Measurements from ENCODE around the gene HPS6.

HPS6 gene

DNA sequence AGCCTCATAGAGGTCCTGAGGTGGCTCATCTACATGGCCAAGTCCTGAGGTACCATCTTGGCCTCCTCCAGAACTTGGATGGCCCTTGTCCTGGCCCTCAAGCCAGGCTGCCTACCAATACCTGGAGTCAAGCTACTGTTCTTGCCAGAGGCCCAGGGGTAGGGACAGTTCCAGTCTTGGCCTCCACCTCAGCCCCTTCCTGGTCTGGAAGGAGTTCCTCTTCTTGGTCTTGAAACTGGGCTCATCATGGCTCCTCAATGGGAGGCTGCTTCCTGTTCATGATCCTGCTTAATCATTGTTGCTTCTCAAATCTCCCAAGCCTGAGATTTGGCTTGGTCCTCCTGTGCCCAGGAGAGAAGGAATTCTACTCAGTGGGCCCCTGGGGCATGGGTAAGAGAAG lies 3.9 kb downstream of the HPS6 start:
- DNase-seq = no peak

DNA sequence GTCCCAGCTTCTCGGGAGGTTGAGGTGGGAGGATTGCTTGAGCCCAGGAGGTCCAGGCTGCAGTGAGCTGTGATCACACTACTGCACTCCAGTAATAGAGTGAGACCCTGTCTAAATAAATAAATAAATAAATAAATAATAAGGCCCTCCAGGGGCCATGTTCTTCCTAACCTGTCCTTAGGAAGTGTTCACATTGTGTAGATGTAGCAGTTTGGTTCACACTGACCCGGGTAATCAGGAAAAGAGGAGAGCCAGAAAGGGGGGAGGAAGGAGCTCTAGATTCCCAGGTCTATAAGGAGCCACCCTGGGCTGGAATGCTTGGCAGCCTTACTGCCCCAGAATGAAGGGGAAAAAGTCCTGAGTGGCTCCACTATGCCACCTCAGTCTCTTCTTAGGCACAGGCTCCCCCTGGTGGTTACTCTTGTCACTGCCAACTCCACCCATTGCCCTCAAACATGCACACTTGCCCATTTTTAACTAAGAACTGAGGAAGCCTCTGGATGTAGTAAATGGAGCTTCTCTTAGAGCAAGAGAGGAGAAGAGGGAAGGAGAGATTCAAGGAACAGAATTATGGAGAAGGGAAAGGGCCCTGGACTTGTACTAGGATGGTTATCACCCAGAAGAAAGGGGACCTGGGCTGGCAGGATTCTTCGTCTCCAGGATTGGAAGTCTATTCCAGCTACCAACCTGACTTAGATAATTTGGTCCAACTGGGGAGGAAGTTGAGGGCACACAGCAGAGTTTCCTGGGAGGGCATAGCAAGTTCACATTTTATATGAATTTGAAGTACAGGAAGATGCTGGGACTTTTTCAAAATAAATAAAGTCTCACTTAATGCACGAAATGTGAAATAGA lies 7.8 kb downstream of the HPS6 start:
- peak; percentile 73 for DNase-seq

DNA sequence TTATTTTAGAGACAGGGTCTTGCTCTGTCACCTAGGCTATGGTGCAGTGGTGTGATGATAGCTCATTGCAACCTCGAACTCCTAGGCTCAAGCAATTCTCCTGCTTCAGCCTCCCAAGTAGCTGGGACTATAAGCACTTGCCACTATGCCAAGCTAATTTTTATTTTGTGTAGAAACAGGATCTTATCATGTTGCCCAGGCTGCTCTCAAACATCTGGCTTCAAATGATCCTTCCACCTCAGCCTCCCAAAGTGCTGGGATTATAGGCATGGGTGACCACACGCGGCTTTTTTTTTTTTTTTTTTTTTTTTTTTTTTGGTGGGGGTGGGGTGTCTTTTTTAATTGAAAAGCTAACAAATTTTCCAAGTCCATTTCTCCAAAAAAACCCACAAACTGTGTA lies 18.4 kb downstream of the HPS6 start:
- DNase-seq = no peak

DNA sequence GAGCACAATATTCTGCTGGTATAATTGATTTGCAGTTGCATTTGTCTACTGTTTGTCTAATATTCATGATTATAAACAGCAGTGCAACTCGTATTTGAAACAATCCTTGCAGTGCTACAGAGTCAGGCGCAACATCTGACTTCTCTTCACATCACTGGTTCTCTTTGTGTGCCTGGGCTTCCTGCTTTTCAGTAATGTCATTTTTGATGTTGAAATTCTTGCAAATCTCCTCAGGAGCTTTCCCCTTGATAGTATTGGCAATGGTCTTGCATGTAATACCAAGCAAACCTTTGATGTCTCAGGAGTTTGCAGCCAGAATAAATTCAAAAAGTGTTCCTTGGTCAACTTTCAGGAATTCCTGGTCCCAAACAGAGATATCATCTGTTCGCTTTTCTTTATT lies 20.2 kb downstream of the HPS6 start:
- no peak for DNase-seq

DNA sequence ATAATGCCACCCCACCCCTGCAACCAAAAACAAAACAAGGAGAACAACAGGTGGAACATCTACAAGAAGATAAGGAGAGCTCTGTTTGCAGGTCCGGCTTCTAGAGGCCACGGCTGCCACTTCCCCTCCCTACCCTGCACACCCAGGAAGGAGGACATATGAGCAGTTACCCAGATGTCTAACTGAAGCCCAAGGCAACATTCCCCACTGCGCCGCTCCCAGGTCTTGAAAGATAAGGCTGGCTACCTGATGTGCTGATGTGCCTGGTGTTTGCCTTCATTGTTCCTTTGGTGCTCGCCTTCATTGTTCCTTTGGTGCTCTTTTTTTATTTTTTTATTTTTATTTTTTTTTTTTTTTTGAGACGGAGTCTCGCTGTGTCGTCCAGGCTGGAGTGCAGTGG lies 21.0 kb downstream of the HPS6 start:
- DNase-seq = no peak

DNA sequence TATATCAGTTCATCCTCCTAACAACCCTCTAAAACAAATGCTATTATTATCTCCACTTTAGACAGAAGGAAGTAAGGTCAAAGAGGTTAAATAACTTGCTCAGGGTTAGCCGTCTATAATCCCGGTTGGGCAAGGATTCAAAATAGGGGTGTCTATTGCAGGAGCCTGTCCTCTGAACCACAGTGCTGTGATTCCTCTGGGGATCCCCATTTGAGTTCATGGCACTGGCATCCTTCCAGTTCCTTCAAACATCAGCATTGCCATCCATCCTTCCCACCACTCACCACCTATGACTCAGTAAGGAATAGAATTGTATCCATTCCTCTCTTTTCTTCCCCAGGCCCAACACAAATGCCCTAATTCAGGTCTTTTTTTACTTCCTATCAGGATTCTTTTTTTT lies 25.6 kb downstream of the HPS6 start:
- DNase-seq = no peak

DNA sequence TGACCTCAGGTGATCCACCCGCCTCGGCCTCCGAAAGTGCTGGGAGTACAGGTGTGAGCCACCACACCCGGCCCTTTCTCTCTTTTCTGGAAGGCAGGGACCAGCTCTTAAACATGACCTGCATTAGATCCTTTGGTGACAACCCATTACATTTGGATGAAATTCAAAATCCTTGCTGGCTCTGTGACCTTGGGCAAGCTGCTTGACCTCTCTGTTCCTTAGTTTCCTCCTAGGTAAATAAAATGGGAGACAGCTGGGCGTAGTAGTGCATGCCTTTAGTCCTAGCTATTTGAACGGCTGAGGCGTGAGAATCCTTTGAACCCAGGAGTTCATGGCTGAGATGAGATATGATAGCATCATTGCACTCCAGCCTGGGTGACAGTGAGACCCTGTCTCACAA lies 31.3 kb downstream of the HPS6 start:
- DNase-seq = no peak

DNA sequence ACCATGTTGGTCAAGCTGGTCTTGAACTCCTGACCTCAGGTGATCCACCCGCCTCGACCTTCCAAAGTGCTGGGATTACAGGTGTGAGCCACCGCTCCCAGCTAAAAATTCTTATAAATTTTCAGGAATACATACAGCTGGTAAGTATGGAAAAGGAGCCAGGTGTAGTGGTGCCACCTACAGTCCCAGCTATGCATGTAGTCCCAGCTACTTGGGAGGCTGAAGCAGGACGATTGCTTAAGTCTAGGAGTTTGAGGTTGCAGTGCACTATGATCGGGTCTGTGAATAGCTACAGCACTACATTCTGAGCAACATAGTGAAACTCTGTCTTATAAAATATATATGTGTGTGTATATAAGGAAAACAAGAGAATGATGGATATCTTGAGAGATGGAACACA lies 36.0 kb downstream of the HPS6 start:
- DNase-seq = no peak

DNA sequence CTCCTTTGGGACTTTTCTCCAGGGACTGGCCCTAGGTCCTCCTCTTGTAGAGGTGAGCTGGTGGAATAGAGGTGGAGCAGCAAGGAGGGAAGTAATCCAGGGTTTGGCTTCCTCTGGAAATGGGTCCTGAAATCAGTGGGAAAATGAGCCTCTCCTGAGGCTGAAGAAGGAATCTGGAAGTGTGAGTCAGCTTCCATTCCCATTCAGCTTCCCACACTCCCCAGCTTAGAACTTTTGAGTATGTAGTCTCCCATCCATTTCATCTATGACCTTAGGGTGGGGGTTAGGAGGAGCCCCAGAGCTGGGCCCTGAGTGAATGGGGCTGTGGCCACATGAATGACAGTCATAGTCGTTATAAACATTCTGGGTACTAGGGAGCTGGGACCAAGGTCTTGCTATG lies 37.3 kb downstream of the HPS6 start:
- DNase-seq = no peak

DNA sequence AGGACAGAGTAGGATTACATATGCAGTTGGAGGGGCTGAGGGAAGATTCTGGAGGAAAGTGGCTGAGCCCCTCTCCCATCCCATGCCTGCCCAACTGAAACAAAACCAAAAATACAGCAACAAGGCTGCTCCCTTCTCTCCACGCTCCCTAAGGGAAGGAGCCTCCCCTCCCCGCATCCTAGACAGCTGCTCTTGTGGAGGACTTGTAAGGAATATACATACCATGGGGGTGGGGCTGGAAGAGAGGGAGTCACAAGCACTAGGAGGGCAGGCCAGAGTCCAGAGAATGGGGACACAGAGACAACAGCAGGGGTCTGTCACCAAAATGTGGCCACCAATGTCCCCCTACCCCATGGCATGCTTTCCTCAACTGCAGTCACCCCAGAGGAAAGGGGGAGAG lies 41.8 kb downstream of the HPS6 start:
- no peak for DNase-seq

DNA sequence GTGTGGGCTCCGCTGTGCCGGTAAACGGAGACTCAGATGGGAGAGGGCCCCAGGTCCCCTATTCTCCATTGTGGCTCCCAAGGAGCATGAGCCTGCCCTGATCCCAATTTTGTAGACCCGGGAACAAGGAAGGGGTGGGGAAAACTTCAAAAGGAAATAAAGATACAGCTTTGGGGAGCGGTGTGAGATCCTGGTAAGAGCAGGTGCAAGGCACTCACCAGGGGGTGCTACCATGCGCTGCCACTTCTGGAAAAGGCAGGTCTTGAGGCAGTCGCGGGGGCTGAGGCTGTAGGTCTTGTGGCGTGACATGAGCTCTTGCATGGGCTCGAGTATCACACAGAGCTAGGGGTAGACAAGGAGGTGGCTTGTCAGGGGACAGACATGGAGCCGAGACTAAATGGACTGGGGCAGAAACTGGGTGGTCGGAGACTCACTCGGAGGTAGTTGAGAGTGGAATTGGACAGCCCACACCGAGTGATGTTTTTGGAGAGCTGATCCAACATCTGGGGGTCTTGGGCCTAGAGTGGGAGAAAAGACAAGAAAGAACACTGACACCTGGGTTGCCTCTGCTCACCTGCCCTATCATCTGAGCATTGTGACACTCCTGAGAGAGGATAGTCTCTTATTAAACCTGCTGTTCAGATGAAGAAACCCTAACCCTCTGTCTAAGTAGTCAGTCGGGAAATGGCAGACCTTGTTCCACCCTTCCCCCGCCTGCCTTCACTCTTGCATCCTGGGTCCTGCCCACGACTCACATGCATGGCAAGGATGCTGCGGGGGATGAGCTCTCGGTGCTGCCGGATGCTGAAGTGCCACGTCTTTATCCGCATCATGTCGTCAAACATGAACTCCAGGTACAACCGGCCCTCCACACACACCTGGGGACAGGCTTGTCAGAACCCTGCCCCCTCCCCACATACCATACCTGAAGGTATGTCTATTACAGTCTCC lies 44.3 kb downstream of the HPS6 start:
- DNase-seq = no peak

DNA sequence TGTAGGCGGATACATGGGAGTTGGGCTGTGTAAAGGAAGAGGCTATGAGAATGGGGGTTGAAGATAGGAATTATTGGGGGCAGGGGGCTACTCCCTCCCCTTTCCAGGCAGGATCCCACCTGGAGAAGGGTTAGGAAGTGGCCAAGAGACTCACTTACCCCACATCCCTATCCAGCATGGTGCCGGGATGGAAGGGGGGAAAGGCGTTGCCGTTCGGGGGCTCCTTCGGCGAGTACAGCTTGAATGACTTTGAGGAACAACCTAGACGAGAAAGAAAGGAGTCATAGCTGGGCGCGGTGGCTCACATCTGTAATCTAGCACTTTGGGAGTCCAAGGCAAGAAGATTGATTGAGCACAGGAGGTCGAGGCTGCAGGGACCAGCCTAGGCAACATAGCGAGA lies 46.1 kb downstream of the HPS6 start:
- DNase-seq = no peak

DNA sequence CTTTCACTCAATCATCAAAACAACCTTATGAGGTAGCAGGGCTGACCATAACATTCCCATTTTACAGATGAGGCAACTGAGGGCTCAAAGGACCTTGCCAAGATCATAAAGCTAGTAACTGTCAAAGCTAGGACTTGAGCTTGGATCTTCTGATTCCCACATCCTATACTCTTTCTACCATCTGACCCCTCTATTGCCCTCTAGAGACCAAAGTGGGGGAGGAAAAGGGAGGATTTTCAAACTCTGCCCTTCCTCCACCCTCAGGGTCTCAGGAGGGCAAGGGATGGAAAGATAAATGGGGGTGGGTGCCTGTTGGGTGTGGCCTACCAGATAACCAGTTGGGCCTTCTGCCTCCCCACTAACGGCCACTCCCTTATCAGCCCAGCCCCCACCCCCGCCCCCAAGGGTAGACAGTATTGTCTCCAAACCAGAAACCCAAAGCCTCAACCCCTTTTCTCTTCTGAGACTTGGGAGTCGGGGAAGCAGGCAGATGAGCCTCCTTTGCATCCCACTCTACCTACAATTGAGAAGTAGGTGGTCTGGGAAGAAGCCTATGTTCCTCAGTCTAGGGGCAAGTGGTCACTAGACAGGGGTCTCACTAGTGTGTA lies 47.2 kb downstream of the HPS6 start:
- DNase-seq = no peak

DNA sequence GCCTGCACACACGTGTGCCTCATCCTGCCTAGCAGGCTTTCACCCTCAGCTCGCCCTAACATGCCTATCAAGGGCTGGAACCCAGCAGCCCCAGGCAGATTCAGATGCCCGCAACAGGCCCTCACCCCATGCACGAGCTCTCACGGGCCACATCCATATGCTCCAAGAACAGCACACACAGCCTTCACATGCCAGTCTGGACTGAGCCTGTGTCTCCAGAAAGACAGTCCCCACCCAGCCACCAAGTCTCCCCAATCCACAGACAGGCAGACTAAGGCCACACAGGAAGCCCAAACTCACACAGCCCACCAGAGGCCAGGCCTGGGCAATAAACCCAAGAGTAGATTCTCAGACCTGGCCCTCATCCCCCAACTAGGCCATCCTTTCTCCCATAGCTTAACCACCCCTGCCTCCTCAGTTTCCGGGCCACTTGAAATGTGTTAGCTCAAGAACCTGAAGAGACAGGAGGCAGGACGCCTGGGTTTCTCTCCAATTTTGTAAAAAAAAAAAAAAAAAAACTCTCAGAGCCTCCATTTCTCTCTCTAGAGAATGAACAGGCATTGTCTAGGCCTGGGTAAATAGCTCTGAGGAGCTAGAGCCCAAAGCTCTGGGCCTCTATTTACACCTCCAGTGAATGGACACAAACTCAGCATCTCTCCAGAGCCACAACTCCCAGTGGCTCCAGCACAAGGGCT lies 48.3 kb downstream of the HPS6 start:
- no peak for DNase-seq

DNA sequence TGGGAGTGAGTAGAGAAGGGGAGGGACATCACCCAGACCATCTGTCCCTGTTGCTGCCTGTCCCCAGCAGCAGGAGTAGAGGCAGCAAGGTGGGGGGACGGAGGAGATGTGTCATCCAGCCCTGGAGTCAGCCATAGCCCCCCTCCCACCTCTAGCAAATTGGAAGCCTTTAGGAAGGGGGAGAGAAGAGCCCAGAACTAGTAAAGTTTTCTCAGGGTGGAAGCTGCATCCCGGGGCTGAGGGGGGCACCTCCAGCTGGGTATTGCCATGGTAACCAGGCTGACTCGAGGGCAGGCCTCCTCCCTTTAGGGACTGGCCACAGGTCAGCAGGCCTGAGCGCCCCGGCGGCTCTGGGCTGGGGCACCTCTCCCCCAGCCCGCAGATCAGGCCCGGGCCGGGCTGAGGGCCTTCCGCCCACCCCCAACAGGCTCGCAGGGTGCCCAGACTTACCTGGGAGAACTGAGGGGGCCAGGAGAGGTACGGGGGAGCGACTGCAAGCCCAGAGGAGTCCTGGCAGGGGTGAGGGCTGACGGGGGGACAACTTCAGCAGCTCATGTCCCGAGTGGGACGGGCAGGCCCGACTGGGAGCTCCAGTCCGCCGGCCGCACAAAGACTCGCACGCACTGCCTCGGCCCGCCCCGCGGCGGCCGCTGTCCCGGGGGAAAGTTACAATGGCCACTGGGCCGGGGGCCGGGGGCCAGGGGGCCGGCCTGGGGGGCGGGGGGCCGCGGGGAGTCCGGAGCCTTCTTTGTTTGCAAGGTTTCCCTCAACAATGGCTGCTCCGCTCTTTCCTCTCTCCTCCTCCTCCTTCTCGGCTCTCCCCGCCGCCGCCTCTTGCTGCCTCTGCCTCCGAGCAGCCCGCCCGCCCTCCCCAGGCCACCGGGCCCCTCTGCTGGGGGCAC lies 49.1 kb downstream of the HPS6 start:
- peak; percentile 53 for DNase-seq

DNA sequence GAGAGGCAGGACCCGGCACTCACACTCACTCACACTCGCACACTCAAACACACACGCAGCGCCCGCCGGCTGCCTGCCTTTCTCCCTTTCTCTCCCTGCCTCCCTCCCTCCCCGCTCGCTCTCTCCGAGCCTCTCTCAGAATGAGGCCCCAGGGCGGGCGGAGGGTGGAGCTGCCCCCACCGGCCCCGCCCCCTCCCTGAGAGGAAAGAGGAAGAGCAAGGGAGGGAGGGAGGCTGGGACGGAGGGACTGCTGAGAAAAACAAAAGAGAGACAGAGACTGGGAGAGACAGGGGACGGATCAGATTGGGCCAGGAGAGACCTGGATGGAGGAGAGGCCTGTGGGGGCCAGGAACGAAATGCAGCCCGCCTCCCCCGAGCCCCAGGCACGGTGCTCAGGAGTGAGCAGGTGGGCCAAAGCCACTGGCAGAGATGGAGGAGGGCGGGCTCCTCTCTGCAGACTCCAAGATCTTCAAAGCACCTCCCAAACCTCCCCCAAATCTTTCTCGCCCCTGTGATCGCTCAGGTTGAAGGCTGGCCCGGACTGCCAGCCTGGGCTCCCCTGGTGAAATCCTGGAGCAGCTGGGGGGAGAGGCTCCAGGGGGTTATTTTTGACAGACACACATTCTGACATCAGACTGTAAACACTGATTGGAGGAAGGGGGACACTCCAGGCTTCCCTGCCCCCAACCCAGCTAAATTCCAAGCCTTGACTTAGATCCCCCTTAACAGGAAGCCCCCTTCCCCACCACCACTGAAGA lies 49.9 kb downstream of the HPS6 start:
- peak; percentile 95 for DNase-seq

DNA sequence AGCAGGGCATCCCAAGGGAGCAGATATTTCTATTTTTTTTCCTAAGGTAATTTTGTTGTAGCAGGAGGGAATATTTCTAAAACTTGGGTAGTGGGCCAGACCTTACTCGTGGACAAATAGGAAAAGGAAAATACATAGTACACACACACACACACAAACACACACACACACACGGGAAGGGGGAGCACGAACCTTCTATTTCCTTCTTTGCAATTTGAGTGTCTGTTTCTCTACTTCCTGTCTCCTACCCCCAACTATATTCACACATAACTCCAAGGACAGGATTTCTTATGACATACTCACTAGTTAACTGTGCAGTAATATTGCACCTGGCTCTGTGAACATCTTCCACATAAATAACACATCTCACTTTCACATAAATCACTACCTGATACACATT lies 50.6 kb downstream of the HPS6 start:
- DNase-seq = no peak

DNA sequence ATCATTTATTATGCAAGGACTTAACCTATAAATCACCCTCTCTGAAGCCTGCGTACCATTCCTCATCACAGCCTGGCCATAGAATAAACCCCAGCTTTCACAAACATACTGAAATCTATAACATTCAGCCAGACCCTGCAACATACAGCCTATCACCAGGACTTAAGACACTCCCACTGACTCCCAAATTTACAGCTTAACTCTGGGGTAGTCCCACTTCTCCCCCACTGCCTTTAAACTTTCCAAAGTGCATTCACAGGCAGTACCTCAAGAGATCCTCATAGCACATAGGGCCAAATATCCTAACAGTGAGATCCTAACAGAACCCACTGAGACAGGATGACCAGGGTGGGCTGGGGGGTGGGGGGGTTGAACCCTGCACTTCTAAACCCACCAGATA lies 51.5 kb downstream of the HPS6 start:
- no peak for DNase-seq
